ENCODE measurements around the gene CRB3. TPM values are rescaled to one million over a fixed set of nuclear protein-coding genes. Genes with fewer than 3 reads are reported as not detected.

CRB3 gene
- total RNA-seq, 1 donor from 2014 or later: not detected

Other genes starting within 250 kb of the CRB3 start
- gene MLLT1, start 184.3 kb upstream of the CRB3 start, total RNA-seq: 4.8 and 8.7 TPM in 2 replicates
- not detected in 2 replicates for gene ACER1, start 130.7 kb upstream of the CRB3 start, total RNA-seq
- 47.9 and 54.8 TPM in 2 replicates for gene CLPP, start 102.7 kb upstream of the CRB3 start, total RNA-seq
- 30.7 and 40.5 TPM in 2 replicates for gene ALKBH7, start 91.5 kb upstream of the CRB3 start, total RNA-seq
- 0.44 and 1.2 TPM in 2 replicates for gene PSPN, start 88.3 kb upstream of the CRB3 start, total RNA-seq
- 35.1 and 36.7 TPM in 2 replicates for gene GTF2F1, start 71.1 kb upstream of the CRB3 start, total RNA-seq
- 73.4 and 87.0 TPM in 2 replicates for gene KHSRP, start 39.5 kb upstream of the CRB3 start, total RNA-seq
- not detected in 2 replicates for gene SLC25A41, start 30.5 kb upstream of the CRB3 start, total RNA-seq
- 13.1 and 15.7 TPM in 2 replicates for gene SLC25A23, start 4.5 kb upstream of the CRB3 start, total RNA-seq
- gene DENND1C, start 17.5 kb downstream of the CRB3 start, total RNA-seq: not detected in 2 replicates
- gene TUBB4A, start 38.0 kb downstream of the CRB3 start, total RNA-seq: not detected in 2 replicates
- gene TNFSF9, start 66.8 kb downstream of the CRB3 start, total RNA-seq: 0.40 and 0.65 TPM in 2 replicates
- gene CD70, start 126.9 kb downstream of the CRB3 start, total RNA-seq: 0.22 TPM in 1 of 2 replicates, not detected in the other
- not detected in 2 replicates for gene TNFSF14, start 205.9 kb downstream of the CRB3 start, total RNA-seq

Measured in lung microvascular endothelial cell (primary cell).